HepG2 (cell line): Measurements from ENCODE around the gene NPEPL1. TPM values are rescaled to one million over a fixed set of nuclear protein-coding genes. Genes with fewer than 3 reads are reported as not detected.
A peak's percentile ranks its signal among the peaks of the same experiment; 100 is the strongest.

Experiments
- ATAC-seq: fragments of 200-7000 bp; cut with Tn5 transposase; 3 replicates; pipeline ENCODE4 v1.9.1; 2020; ENCODE audit warnings: mild to moderate bottlenecking, moderate library complexity
- BruUV-seq: library from RNA; stranded (reverse); fragments of 400-500 nt; replicated peaks from 2 replicates; lab custom pipeline; 2021; lab: Mats Ljungman, UMichigan
- CTCF ChIA-PET: fragments of 300-600 bp; formaldehyde crosslinking; extraction: SDS; loops from one replicate; lab custom pipeline; 2021; ENCODE audit warnings: low total read pairs, inconsistent platforms, low intra/inter-chr PET ratio; lab: Yijun Ruan, JAX
- POLR2A ChIA-PET: fragments of 350-600 bp; sonication (Branson Sonifier 250); formaldehyde crosslinking; loops from one replicate; lab custom pipeline; 2020; ENCODE audit warnings: antibody characterized with exemption, inconsistent platforms; lab: Yijun Ruan, JAX
- DNase-seq: peaks from one replicate; pipeline ENCODE4 v3.0.0-alpha.2; 2015; ENCODE audit warnings: low spot score
- FAIRE-seq: peaks from 3 replicates; lab custom pipeline; 2011; peaks lifted over from hg19 to GRCh38; lab: Jason Lieb, UNC
- H2AFZ ChIP-seq: one replicate; pipeline ENCODE4 v1.6.1; 2011; ENCODE audit warnings: low read length, inconsistent platforms
- H3K27ac ChIP-seq: fragments of 300-600 bp; 3 replicates; pipeline ENCODE4 v1.8.0; 2011; ENCODE audit warnings: mixed run types, mild to moderate bottlenecking, mixed read lengths, low read length, inconsistent platforms; ENCODE audit not compliant: insufficient read depth; ENCODE audit errors: extremely low read length
- H3K27me3 ChIP-seq, 2 experiments: fragments of 200-600 bp in 1 of 2; 2 replicates in 1 of 2; 3 replicates in 1 of 2; pipeline versions ENCODE4 v1.6.0 to v1.8.0; 2011; ENCODE audit warnings: low read length in 2 of 2, mild to moderate bottlenecking in 2 of 2, moderate library complexity in 2 of 2, inconsistent platforms in 1 of 2; ENCODE audit not compliant: insufficient read depth in 2 of 2, control insufficient read depth in 1 of 2
- H3K36me3 ChIP-seq, 2 experiments: fragments of 200-600 bp in 1 of 2; replicated peaks in 1 of 2; 2 replicates in 1 of 2; 3 replicates in 1 of 2; pipeline versions ENCODE4 v1.5.1 to v1.8.0; 2011; ENCODE audit warnings: low read length in 2 of 2, inconsistent platforms in 1 of 2; ENCODE audit not compliant: insufficient read depth in 2 of 2, control insufficient read depth in 1 of 2
- H3K4me1 ChIP-seq: 2 replicates; pipeline ENCODE4 v1.5.1; 2012; ENCODE audit warnings: low read length, inconsistent platforms; ENCODE audit not compliant: insufficient read depth
- H3K4me2 ChIP-seq: 2 replicates; pipeline ENCODE4 v1.6.0; 2011; ENCODE audit warnings: low read depth, low read length, inconsistent platforms
- H3K4me3 ChIP-seq, 3 experiments: fragments of 200-600 bp in 1 of 3; sonication (generic), shearing (Covaris generic) in 1 of 3; replicated peaks in 1 of 3; 2 replicates each; pipeline ENCODE4 v1.5.1; 2011 to 2016; ENCODE audit warnings: low read length in 3 of 3, inconsistent platforms in 2 of 3, low read depth in 2 of 3, mild to moderate bottlenecking in 2 of 3, control low read depth in 1 of 3, mixed read lengths in 1 of 3; ENCODE audit not compliant: insufficient read depth in 1 of 3
- H3K79me2 ChIP-seq: one replicate; pipeline ENCODE4 v1.6.1; 2011; ENCODE audit warnings: low read length, inconsistent platforms; ENCODE audit not compliant: insufficient read depth
- H3K9ac ChIP-seq: 2 replicates; pipeline ENCODE4 v1.6.0; 2011; ENCODE audit warnings: mild to moderate bottlenecking, low read depth, low read length, inconsistent platforms; ENCODE audit not compliant: insufficient read depth
- H3K9me3 ChIP-seq: 2 replicates; pipeline ENCODE4 v1.5.1; 2012; ENCODE audit warnings: mild to moderate bottlenecking, low read length
- H4K20me1 ChIP-seq: 2 replicates; pipeline ENCODE4 v1.6.0; 2011; ENCODE audit warnings: inconsistent platforms, mild to moderate bottlenecking, low read length, moderate library complexity; ENCODE audit not compliant: insufficient read depth
- RCOR2 ChIP-seq: IDR thresholded peaks from 2 replicates; pipeline ENCODE4 v1.6.1; 2016; ENCODE audit warnings: missing biosample characterization, missing genetic modification reagents
- USF2 ChIP-seq, 2 experiments: sonication (generic) in 1 of 2; formaldehyde crosslinking in 1 of 2; IDR thresholded peaks; 2 replicates each; pipeline versions ENCODE4 v1.5.1 to v1.6.1; 2011 to 2020; ENCODE audit warnings: borderline replicate concordance in 1 of 2, low read depth in 1 of 2, low read length in 1 of 2, mild to moderate bottlenecking in 1 of 2, missing genetic modification reagents in 1 of 2, moderate library complexity in 1 of 2
- WGBS: methylation state at CpG from one replicate; pipeline ENCODE4 v1.1.6; 2017; ENCODE audit warnings: low lambda C conversion rate; 5-methylcytosine and 5-hydroxymethylcytosine counted together
- in situ Hi-C: cut with HindIII; loops from 2 replicates; pipeline ENCODE4 v1.10.0; 2017; ENCODE audit warnings: low pct_unique_long_range_greater_than_20kb; ENCODE audit not compliant: extremely low pct_ligation_motif_present
- intact Hi-C: fragments of 100-400 bp; cut with micrococcal nuclease; formaldehyde crosslinking; loops from one replicate; pipeline ENCODE4 v1.10.0; 2022; ENCODE audit not compliant: unreplicated experiment
- polyA plus RNA-seq, 8 experiments: library from polyadenylated mRNA; depleted of rRNA in 3 of 8; stranded (reverse) in 7 of 8; unstranded in 1 of 8; fragments of >200 nt; fragmentation: Illumina TruSeq in 4 of 8; extraction: Trizol in 4 of 8; gene quantifications; 2 replicates each; pipeline versions ENCODE4 v1.2.1 to v1.2.3, GENCODE V29; 2011 to 2016; ENCODE audit warnings: low read depth in 4 of 8, missing spikeins in 1 of 8, mixed read lengths in 1 of 8; ENCODE audit not compliant: insufficient read depth in 1 of 8
- total RNA-seq, 5 experiments: library from RNA; depleted of rRNA; stranded (reverse); fragments of >200 nt; fragmentation: Illumina TruSeq; extraction: Trizol; gene quantifications; 2 replicates each; pipeline ENCODE4 v1.2.3, GENCODE V29; 2016; ENCODE audit warnings: low read depth in 1 of 5

The NPEPL1 gene
- total and polyA plus RNA-seq, 2 of the 13 experiments (the other 11 are each of a cell fraction or from before 2014, with no cell fraction given), result 4.1 to 7.5 TPM

- Histone ChIP-seq H3K36me3 (no peaks in the 10 kb centered on the region), H3K9me3 (no peaks in the 10 kb centered on the region), H2AFZ (no peak overlapping the region), H3K79me2 (no peaks in the 10 kb centered on the region), H3K27ac (no peak overlapping the region), H3K9ac (no peak overlapping the region), H4K20me1 (no peaks in the 10 kb centered on the region), H3K4me2 (no peak overlapping the region), H3K4me1 (no peaks in the 10 kb centered on the region), H3K27me3 (peaks cover 3 to 83% of the 10 kb centered on the region in 2 experiments; a peak in 4 of 5 replicates), H3K4me3 (no peak overlapping the region)
- ChIA-PET CTCF (no interaction called here), POLR2A (no interaction called here)
- TF ChIP-seq USF2 (IDR thresholded peaks at IDR 0.05; ENCODE audit: low read depth, low read length) (0 out of 2 replicates have a peak, but pooled peaks have one; percentile 6), USF2 (CRISPR knock-in tag; IDR thresholded peaks at IDR 0.05; ENCODE audit: borderline replicate concordance) (no peak), RCOR2 (no peak)
- no peak for FAIRE-seq
- ATAC-seq, result no peak
- DNase-seq, result no peak
- in situ Hi-C loops (no loop called here), intact Hi-C loops (no loop called here)
- no TSS peak for BruUV-seq
- 31% methylated on average over 7 of the region's 7 CpGs for WGBS
Observed at GRCh38 chr20:58763076-58763475, 70.5 kb downstream of the NPEPL1 start.

Other genes starting within 250 kb of the NPEPL1 start
- gene APCDD1L, start 177.4 kb upstream of the NPEPL1 start, total RNA-seq (2016; rRNA removed; fragmentation: Illumina TruSeq; extraction: Trizol), result not detected in 2 replicates
- not detected in 2 replicates for gene APCDD1L, start 177.4 kb upstream of the NPEPL1 start, polyA plus RNA-seq (2011; rRNA removed)
- gene STX16, start 41.5 kb upstream of the NPEPL1 start, total RNA-seq (2016; rRNA removed; fragmentation: Illumina TruSeq; extraction: Trizol), result 28.0 and 40.5 TPM in 2 replicates
- 72.7 and 79.2 TPM in 2 replicates for gene STX16, start 41.5 kb upstream of the NPEPL1 start, polyA plus RNA-seq (2011; rRNA removed)
- not detected in 2 replicates for gene GNAS-AS1, start 158.1 kb downstream of the NPEPL1 start, total RNA-seq (2016; rRNA removed; fragmentation: Illumina TruSeq; extraction: Trizol)
- gene GNAS-AS1, start 158.1 kb downstream of the NPEPL1 start, polyA plus RNA-seq (2011; rRNA removed), result not detected in 2 replicates
- 382 and 407 TPM in 2 replicates for gene GNAS, start 159.9 kb downstream of the NPEPL1 start, total RNA-seq (2016; rRNA removed; fragmentation: Illumina TruSeq; extraction: Trizol)
- gene GNAS, start 159.9 kb downstream of the NPEPL1 start, polyA plus RNA-seq (2011; rRNA removed), result 1,008 and 1,029 TPM in 2 replicates